CD14-positive monocyte (primary cell): Measurements from ENCODE around the gene POU2F2. TPM values are rescaled to one million over a fixed set of nuclear protein-coding genes. Genes with fewer than 3 reads are reported as not detected.

Experiments
- DNase-seq, 3 donors: peaks; one replicate each; pipeline ENCODE4 v3.0.0-alpha.2; 2011 to 2022
- H2AFZ ChIP-seq: 2 replicates; pipeline ENCODE4 v1.6.0; 2012; ENCODE audit warnings: mild to moderate bottlenecking, low read depth, low read length, inconsistent platforms; ENCODE audit not compliant: insufficient read depth, poor library complexity, severe bottlenecking
- H3K27ac ChIP-seq, 2 donors: 1 replicate in 1 of 2; 2 replicates in 1 of 2; pipeline ENCODE4 v1.5.1; 2012 to 2013; ENCODE audit warnings: low read length in 2 of 2, control low read depth in 1 of 2, inconsistent platforms in 1 of 2, low read depth in 1 of 2, mild to moderate bottlenecking in 1 of 2
- H3K27me3 ChIP-seq, 2 donors: one replicate each; pipeline versions ENCODE4 v1.6.0 to v1.6.1; 2011 to 2013; ENCODE audit warnings: low read length in 2 of 2; ENCODE audit not compliant: control insufficient read depth in 2 of 2, insufficient read depth in 2 of 2
- H3K36me3 ChIP-seq, 2 donors: replicated peaks in 1 of 2; 1 replicate in 1 of 2; 2 replicates in 1 of 2; pipeline versions ENCODE4 v1.5.1 to v1.6.1; 2012 to 2013; ENCODE audit warnings: low read length in 2 of 2, control low read depth in 1 of 2, inconsistent platforms in 1 of 2, mild to moderate bottlenecking in 1 of 2; ENCODE audit not compliant: insufficient read depth in 2 of 2, control insufficient read depth in 1 of 2
- H3K4me1 ChIP-seq, 2 donors: 1 replicate in 1 of 2; 2 replicates in 1 of 2; pipeline versions ENCODE4 v1.5.1 to v1.6.1; 2012 to 2013; ENCODE audit warnings: low read length in 2 of 2, control low read depth in 1 of 2, inconsistent platforms in 1 of 2, mild to moderate bottlenecking in 1 of 2, moderate library complexity in 1 of 2; ENCODE audit not compliant: insufficient read depth in 2 of 2, control insufficient read depth in 1 of 2
- H3K4me2 ChIP-seq: replicated peaks from 2 replicates; pipeline ENCODE3; 2012; ENCODE audit warnings: low read length, moderate library complexity, mild to moderate bottlenecking; ENCODE audit not compliant: poor library complexity, severe bottlenecking; ENCODE audit errors: extremely low read depth
- H3K4me3 ChIP-seq, 3 experiments: fragments of 200-600 bp in 1 of 3; sonication (generic) in 1 of 3; replicated peaks in 1 of 3; 1 replicate in 2 of 3; 2 replicates in 1 of 3; pipeline ENCODE4 v1.5.1; 2011 to 2013; ENCODE audit warnings: low read length in 3 of 3, mild to moderate bottlenecking in 3 of 3, control low read depth in 2 of 3, low read depth in 2 of 3, inconsistent platforms in 1 of 3, moderate library complexity in 1 of 3
- H3K79me2 ChIP-seq: 2 replicates; pipeline ENCODE4 v1.6.0; 2012; ENCODE audit warnings: mild to moderate bottlenecking, control low read depth, inconsistent platforms, low read length, moderate library complexity; ENCODE audit not compliant: insufficient read depth
- H3K9ac ChIP-seq: 2 replicates; pipeline ENCODE4 v1.6.0; 2017; ENCODE audit warnings: low read length, mild to moderate bottlenecking; ENCODE audit not compliant: insufficient read depth, poor library complexity, severe bottlenecking
- H3K9me3 ChIP-seq, 2 donors: replicated peaks in 1 of 2; 1 replicate in 1 of 2; 2 replicates in 1 of 2; pipeline versions ENCODE4 v1.5.1 to v1.6.1; 2012 to 2013; ENCODE audit warnings: low read length in 2 of 2, control low read depth in 1 of 2; ENCODE audit not compliant: control insufficient read depth in 1 of 2, insufficient read depth in 1 of 2
- H4K20me1 ChIP-seq: 2 replicates; pipeline ENCODE4 v1.6.0; 2012; ENCODE audit warnings: mild to moderate bottlenecking, low read length, control low read depth, moderate library complexity; ENCODE audit not compliant: insufficient read depth
- H3K27ac Mint-ChIP-seq, 7 donors: one replicate each; pipeline ENCODE4 v1.8.0; 2020; ENCODE audit warnings: mild to moderate bottlenecking in 7 of 7, mixed read lengths in 7 of 7, moderate library complexity in 6 of 7, inconsistent platforms in 2 of 7
- H3K27me3 Mint-ChIP-seq, 3 donors: one replicate each; pipeline ENCODE4 v1.8.0; 2021 to 2022; ENCODE audit warnings: low read depth in 3 of 3, mild to moderate bottlenecking in 3 of 3, mixed read lengths in 3 of 3, moderate library complexity in 3 of 3, inconsistent platforms in 1 of 3
- H3K36me3 Mint-ChIP-seq, 2 donors: one replicate each; pipeline ENCODE4 v1.8.0; 2020; ENCODE audit warnings: mixed read lengths in 2 of 2, inconsistent platforms in 1 of 2, mild to moderate bottlenecking in 1 of 2
- H3K4me1 Mint-ChIP-seq: one replicate; pipeline ENCODE4 v1.8.0; 2020; ENCODE audit warnings: mild to moderate bottlenecking, mixed read lengths
- H3K4me3 Mint-ChIP-seq, 2 donors: one replicate each; pipeline ENCODE4 v1.8.0; 2020; ENCODE audit warnings: mild to moderate bottlenecking in 2 of 2, mixed read lengths in 2 of 2, moderate library complexity in 1 of 2
- H3K9me3 Mint-ChIP-seq, 7 donors: one replicate each; pipeline ENCODE4 v1.8.0; 2020 to 2022; ENCODE audit warnings: mixed read lengths in 7 of 7, mild to moderate bottlenecking in 6 of 7, moderate library complexity in 6 of 7, inconsistent platforms in 2 of 7
- CTCF ChIP-seq: fragments of 200-600 bp; IDR thresholded peaks from one replicate; pipeline ENCODE4 v1.8.0; 2022; ENCODE audit warnings: antibody characterized with exemption, mild to moderate bottlenecking
- WGBS: methylation state at CpG from one replicate; pipeline ENCODE4 v1.1.5; 2013; ENCODE audit warnings: missing lambda C conversion rate; ENCODE audit not compliant: insufficient coverage; 5-methylcytosine and 5-hydroxymethylcytosine counted together
- intact Hi-C, 2 donors: fragments of 100-400 bp; cut with micrococcal nuclease; formaldehyde crosslinking; loops; one replicate each; pipeline versions ENCODE4 v1.15.0 to v1.15.1; 2023
- polyA plus RNA-seq, 3 donors: library from polyadenylated mRNA; depleted of rRNA in 1 of 3; unstranded in 2 of 3; stranded (reverse) in 1 of 3; fragments of 300-500 nt in 2 of 3; fragments of >200 nt in 1 of 3; fragmentation: Illumina TruSeq in 2 of 3; gene quantifications; 1 replicate in 2 of 3; 2 replicates in 1 of 3; pipeline ENCODE4 v1.2.3, GENCODE V29; 2012 to 2021

Gene POU2F2
- polyA plus RNA-seq, 3 donors = 20.0 to 147 (median 28.2) TPM

- Histone ChIP-seq H4K20me1 (no peaks in the 10 kb centered on the region), H3K9ac (no peak overlapping the region), H2AFZ (no peak overlapping the region), H3K27ac (no peak overlapping the region), H3K4me1 (no peaks in the 10 kb centered on the region), H3K79me2 (no peaks in the 10 kb centered on the region), H3K4me3 (no peak overlapping the region), H3K36me3 (no peaks in the 10 kb centered on the region), H3K27me3 (no peaks in the 10 kb centered on the region), H3K9me3 (no peaks in the 10 kb centered on the region), H3K4me2 (no peak overlapping the region)
- DNase-seq = no peak
- H3K9me3 Mint-ChIP-seq = peaks cover 0 to 2% (median 0%) of the 10 kb centered on the region in 7 donors
- peaks cover 1 to 2% (median 2%) of the 10 kb centered on the region in 3 donors for H3K27me3 Mint-ChIP-seq
- H3K4me1 Mint-ChIP-seq = no peaks in the 10 kb centered on the region
- H3K4me3 Mint-ChIP-seq = no peak overlapping the region
- intact Hi-C loops = no loop called here
- no peak overlapping the region for H3K27ac Mint-ChIP-seq
- no peak for TF ChIP-seq CTCF
- H3K36me3 Mint-ChIP-seq = no peaks in the 10 kb centered on the region
Observed at GRCh38 chr19:42040031-42040430, 92.2 kb downstream of the POU2F2 start.

GRCh38 chr19:42038666-42039065 is 93.6 kb downstream of the POU2F2 start:
- Histone ChIP-seq H3K9me3 (no peaks in the 10 kb centered on the region), H3K36me3 (no peaks in the 10 kb centered on the region), H3K27me3 (no peaks in the 10 kb centered on the region), H3K4me2 (no peak overlapping the region), H4K20me1 (no peaks in the 10 kb centered on the region), H2AFZ (no peak overlapping the region), H3K27ac (no peak overlapping the region), H3K4me1 (no peaks in the 10 kb centered on the region), H3K4me3 (no peak overlapping the region), H3K9ac (no peak overlapping the region), H3K79me2 (no peaks in the 10 kb centered on the region)
- Mint-ChIP-seq H3K9me3 (no peaks in the 10 kb centered on the region), H3K36me3 (no peaks in the 10 kb centered on the region), H3K4me1 (peaks cover 2% of the 10 kb centered on the region), H3K27ac (no peak overlapping the region), H3K4me3 (no peak overlapping the region), H3K27me3 (peaks cover 1 to 2% (median 2%) of the 10 kb centered on the region in 3 donors)
- intact Hi-C loops = no loop called here
- 97% methylated on average over 6 of the region's 6 CpGs for WGBS
- TF ChIP-seq CTCF = no peak
- DNase-seq = no peak
